Measurements from ENCODE around the gene SLC25A12.

SLC25A12 gene

DNA sequence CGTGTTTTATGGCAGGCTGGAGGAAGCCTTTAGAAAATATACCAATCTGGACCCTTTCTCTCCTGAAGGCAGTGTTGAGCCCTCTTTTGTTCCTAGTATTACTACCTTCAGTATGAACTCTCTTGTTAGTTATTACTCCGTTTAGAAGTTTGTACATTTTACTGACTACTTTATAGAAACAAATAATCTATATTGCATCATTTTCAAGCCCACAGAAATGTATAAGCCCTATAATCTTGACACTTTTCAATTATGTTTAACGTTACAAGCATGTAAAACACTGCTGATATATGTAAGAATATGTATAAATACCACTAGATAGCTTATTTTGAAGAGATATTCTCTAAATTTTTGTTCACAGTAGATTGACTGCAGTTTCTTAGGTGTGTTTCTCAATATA, 64.0 kb downstream of the SLC25A12 start:
- H3K4me3 ChIP-seq (ENCODE audit: low read depth, low read length), result no peak overlapping the region
- TF ChIP-seq, protein P1, sequence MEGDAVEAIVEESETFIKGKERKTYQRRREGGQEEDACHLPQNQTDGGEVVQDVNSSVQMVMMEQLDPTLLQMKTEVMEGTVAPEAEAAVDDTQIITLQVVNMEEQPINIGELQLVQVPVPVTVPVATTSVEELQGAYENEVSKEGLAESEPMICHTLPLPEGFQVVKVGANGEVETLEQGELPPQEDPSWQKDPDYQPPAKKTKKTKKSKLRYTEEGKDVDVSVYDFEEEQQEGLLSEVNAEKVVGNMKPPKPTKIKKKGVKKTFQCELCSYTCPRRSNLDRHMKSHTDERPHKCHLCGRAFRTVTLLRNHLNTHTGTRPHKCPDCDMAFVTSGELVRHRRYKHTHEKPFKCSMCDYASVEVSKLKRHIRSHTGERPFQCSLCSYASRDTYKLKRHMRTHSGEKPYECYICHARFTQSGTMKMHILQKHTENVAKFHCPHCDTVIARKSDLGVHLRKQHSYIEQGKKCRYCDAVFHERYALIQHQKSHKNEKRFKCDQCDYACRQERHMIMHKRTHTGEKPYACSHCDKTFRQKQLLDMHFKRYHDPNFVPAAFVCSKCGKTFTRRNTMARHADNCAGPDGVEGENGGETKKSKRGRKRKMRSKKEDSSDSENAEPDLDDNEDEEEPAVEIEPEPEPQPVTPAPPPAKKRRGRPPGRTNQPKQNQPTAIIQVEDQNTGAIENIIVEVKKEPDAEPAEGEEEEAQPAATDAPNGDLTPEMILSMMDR (IDR thresholded peaks at IDR 0.05; ENCODE audit: low read depth, low read length), result no peak

DNA sequence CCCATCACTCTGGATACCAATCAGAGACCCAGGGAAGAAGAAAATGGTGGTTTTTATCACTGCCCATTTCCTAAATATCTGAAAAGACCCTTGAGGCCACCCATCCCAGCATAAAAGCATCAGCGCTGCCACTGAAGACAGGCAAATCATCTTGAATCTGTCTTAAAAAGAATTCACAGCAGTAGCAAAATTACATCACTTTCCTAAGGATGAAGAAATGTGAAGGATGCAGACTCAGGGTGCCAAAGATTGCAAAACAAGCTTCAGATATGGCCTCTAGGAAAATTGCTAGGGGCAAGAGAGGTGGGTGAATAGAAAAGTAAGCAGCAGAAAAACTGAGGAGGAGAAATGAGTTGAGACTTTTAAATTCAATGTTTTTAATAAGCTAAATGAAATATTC, 70.0 kb downstream of the SLC25A12 start:
- TF ChIP-seq, protein P1 (IDR thresholded peaks at IDR 0.05; ENCODE audit: low read depth, low read length), result no peak
- H3K4me3 ChIP-seq (ENCODE audit: low read depth, low read length), result no peak overlapping the region

DNA sequence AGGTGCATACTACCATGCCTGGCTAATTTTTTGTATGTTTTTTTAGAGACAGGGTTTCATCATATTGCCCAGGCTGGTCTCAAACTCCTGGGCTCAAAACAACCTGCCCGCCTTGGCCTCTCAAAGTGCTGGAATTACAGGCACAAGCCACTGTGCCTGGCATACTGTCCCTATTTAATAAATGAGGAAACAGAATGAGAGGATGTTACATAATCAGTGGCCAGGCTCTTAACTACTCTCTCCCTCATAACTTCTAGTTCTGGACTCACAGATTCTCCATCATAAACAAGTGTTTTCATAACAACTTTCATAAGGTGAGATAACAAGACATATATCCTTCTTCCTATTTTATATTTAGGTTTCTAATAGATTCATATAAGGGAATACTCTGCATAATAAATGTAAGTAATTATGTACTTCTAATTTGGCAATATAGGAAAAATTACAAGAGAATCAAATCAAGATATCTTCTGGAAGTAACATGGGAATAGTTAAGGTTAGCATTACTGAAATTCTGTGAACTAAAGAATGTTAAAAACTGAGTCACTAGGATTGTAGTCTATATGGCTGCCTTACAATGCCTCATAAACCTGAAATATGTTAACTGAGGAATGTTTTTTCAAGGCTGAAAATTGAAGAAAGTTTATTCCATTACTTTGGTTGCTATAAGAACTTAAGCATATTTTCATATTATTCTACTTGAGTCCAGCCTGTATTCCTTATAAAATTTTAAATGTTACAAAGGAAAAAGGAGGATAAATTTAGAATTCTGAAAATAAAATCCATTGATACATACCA, 71.3 kb downstream of the SLC25A12 start:
- TF ChIP-seq, protein P1 (IDR thresholded peaks at IDR 0.05; ENCODE audit: low read depth, low read length), result no peak
- H3K4me3 ChIP-seq (ENCODE audit: low read depth, low read length), result no peak overlapping the region

DNA sequence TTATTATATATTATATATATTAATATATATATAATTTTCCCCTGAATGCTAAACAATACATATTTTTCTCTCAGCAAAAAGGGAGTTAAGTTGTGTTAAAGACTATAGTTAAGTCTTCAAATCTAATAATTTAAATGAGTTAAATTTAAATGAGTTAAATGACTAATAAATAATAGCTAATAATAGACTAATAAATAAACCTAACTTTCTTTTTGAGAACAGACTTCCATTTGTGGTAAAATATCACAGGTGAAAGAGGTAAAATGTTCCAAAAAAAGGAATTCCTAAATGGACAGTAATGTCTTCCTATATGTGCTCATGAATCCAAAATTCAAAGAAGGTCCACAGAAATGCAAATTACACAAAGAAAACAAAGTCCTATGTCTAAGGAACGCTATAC, 74.6 kb downstream of the SLC25A12 start:
- no peak overlapping the region for H3K4me3 ChIP-seq (ENCODE audit: low read depth, low read length)
- TF ChIP-seq, protein P1 (IDR thresholded peaks at IDR 0.05; ENCODE audit: low read depth, low read length), result no peak

DNA sequence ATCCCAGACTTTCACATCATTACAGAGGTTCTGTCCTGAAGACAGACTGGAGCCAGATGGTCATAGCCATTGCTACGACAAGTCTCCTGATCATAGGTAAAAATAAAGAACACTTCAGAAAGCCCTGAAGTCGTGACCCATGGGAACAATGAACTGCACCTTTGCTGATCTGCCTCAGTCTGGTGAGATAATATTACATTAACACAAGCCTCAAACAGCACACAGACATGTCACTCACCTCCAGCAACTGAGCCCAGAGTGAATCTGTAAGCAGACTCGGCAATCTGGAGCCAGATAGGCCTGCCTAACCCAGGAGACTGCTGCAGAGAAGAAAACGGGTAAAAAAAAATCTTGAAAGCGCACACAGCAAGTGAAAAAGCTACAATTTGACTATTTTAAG, 79.2 kb downstream of the SLC25A12 start:
- no peak overlapping the region for H3K4me3 ChIP-seq (ENCODE audit: low read depth, low read length)
- TF ChIP-seq, protein P1 (IDR thresholded peaks at IDR 0.05; ENCODE audit: low read depth, low read length), result no peak

DNA sequence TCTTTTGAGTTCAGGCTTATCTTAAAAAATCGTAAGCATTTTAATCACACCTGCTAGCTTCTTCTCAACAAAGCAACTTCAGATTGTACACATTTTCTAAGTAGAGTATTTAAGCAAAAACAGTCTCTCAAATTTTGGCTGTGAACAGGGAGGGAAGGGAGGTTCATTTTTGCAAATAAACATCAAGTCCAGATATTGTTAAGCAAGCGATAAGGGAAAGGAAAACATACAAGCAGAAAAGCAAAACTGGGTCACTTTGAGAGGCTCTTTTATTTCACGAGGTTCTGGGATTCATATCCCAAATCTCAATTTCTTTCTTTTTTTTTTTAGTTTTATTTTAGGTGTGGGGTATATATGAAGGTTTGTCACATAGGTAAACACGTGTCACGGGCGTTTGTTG, 79.9 kb downstream of the SLC25A12 start:
- no peak overlapping the region for H3K4me3 ChIP-seq (ENCODE audit: low read depth, low read length)
- TF ChIP-seq, protein P1 (IDR thresholded peaks at IDR 0.05; ENCODE audit: low read depth, low read length), result no peak

DNA sequence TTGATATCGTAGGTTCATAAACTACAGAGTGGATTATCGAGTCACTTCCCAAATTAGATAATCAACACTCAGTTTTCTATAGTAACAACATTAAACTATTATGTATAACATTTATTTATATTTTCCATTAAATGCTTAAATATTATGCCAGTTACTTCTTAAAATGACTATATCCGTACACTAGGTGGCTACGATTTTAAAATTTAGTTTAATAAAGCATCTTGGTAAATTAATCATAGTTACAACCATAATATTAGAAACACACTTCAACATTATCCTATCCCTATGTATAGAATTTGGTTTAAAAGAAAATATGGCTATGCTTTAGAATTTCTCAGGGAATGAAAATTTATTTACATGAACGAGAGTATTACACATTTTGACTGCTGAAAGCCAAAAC, 80.3 kb downstream of the SLC25A12 start:
- TF ChIP-seq, protein P1 (IDR thresholded peaks at IDR 0.05; ENCODE audit: low read depth, low read length), result no peak
- H3K4me3 ChIP-seq (ENCODE audit: low read depth, low read length), result no peak overlapping the region

All from WI38 (cell line).